GM23338 (cell line): ENCODE measurements around the gene ZXDC. TPM values are rescaled to one million over a fixed set of nuclear protein-coding genes. Genes with fewer than 3 reads are reported as not detected.

Experiments used
- ATAC-seq: fragments of 200-7000 bp; cut with Tn5 transposase; 3 replicates; pipeline ENCODE4 v1.9.1; 2020
- DNase-seq: peaks from one replicate; pipeline ENCODE4 v3.0.0-alpha.2; 2015; ENCODE audit warnings: low spot score
- H2AFZ ChIP-seq: fragments of 200-600 bp; sonication (generic); 2 replicates; pipeline ENCODE4 v1.8.0; 2016; ENCODE audit warnings: antibody characterized with exemption, mild to moderate bottlenecking, moderate library complexity
- H3F3A ChIP-seq: fragments of 200-600 bp; sonication (generic); replicated peaks from 2 replicates; pipeline ENCODE4 v1.8.0; 2017; ENCODE audit warnings: antibody characterized with exemption, mixed run types, low read depth
- H3K27ac ChIP-seq: fragments of 200-600 bp; sonication (generic); 2 replicates; pipeline ENCODE4 v1.6.1; 2016; ENCODE audit warnings: low read depth
- H3K27me3 ChIP-seq: fragments of 200-600 bp; sonication (generic); 2 replicates; pipeline ENCODE4 v1.8.0; 2016; ENCODE audit warnings: mild to moderate bottlenecking, mixed run types, moderate library complexity; ENCODE audit not compliant: insufficient read depth
- H3K36me3 ChIP-seq: fragments of 200-600 bp; sonication (generic); 2 replicates; pipeline ENCODE4 v1.8.0; 2016; ENCODE audit warnings: mild to moderate bottlenecking; ENCODE audit not compliant: insufficient read depth
- H3K4me1 ChIP-seq: fragments of 200-600 bp; sonication (generic); 2 replicates; pipeline ENCODE4 v1.8.0; 2016; ENCODE audit warnings: mild to moderate bottlenecking, moderate library complexity; ENCODE audit not compliant: insufficient read depth
- H3K4me2 ChIP-seq: fragments of 200-600 bp; sonication (generic); 2 replicates; pipeline ENCODE4 v1.7.1; 2017; ENCODE audit warnings: mixed run types
- H3K4me3 ChIP-seq: fragments of 200-600 bp; sonication (generic); 2 replicates; pipeline ENCODE4 v1.6.1; 2016; ENCODE audit warnings: mixed run types
- H3K79me2 ChIP-seq: fragments of 200-600 bp; sonication (generic); replicated peaks from 2 replicates; pipeline ENCODE4 v1.8.0; 2017; ENCODE audit warnings: mild to moderate bottlenecking; ENCODE audit not compliant: insufficient read depth
- H3K9me2 ChIP-seq: fragments of 200-600 bp; sonication (generic); 2 replicates; pipeline ENCODE4 v1.8.0; 2017; ENCODE audit not compliant: insufficient read depth
- H4K20me1 ChIP-seq: fragments of 200-600 bp; sonication (generic); replicated peaks from 2 replicates; pipeline ENCODE4 v1.8.0; 2017; ENCODE audit warnings: mild to moderate bottlenecking; ENCODE audit not compliant: insufficient read depth
- H3K27ac Mint-ChIP-seq: 2 replicates; pipeline ENCODE4 v1.8.0; 2020; ENCODE audit warnings: inconsistent platforms, mild to moderate bottlenecking, moderate library complexity, mixed read lengths
- H3K27me3 Mint-ChIP-seq: 3 replicates; pipeline ENCODE4 v1.8.0; 2022; ENCODE audit warnings: low read depth, mild to moderate bottlenecking, moderate library complexity, mixed read lengths, inconsistent platforms; ENCODE audit not compliant: insufficient read depth, poor library complexity
- H3K36me3 Mint-ChIP-seq: 3 replicates; pipeline ENCODE4 v1.8.0; 2021; ENCODE audit warnings: low read depth, mild to moderate bottlenecking, inconsistent platforms, moderate library complexity, mixed read lengths
- H3K4me1 Mint-ChIP-seq: 3 replicates; pipeline ENCODE4 v1.8.0; 2020; ENCODE audit warnings: mild to moderate bottlenecking, inconsistent platforms, mixed read lengths
- H3K4me3 Mint-ChIP-seq: 3 replicates; pipeline ENCODE4 v1.8.0; 2021; ENCODE audit warnings: moderate library complexity, mild to moderate bottlenecking, inconsistent platforms, mixed read lengths
- H3K9me3 Mint-ChIP-seq: 3 replicates; pipeline ENCODE4 v1.8.0; 2020; ENCODE audit warnings: moderate library complexity, mild to moderate bottlenecking, inconsistent platforms, mixed read lengths
- CREB1 ChIP-seq: fragments of 250-450 bp; sonication (Bioruptor Pico); IDR thresholded peaks from 2 replicates; pipeline ENCODE4 v1.5.0; 2020; ENCODE audit warnings: low read depth, mild to moderate bottlenecking, moderate library complexity
- ETS1 ChIP-seq: IDR thresholded peaks from 2 replicates; pipeline ENCODE4 v1.6.1; 2016; ENCODE audit warnings: antibody characterized with exemption
- EZH2 ChIP-seq: fragments of 200-600 bp; sonication (generic); IDR thresholded peaks from one replicate; pipeline ENCODE4 v1.8.0; 2017; ENCODE audit warnings: antibody characterized with exemption, mild to moderate bottlenecking, low read depth; ENCODE audit not compliant: unreplicated experiment
- EZH2phosphoT487 ChIP-seq: fragments of 200-600 bp; sonication (generic); IDR thresholded peaks from one replicate; pipeline ENCODE4 v1.8.1; 2018; ENCODE audit warnings: antibody characterized with exemption; ENCODE audit not compliant: unreplicated experiment
- JUNB ChIP-seq: IDR thresholded peaks from one replicate; pipeline ENCODE4 v1.6.1; 2016; ENCODE audit warnings: antibody characterized with exemption; ENCODE audit not compliant: unreplicated experiment
- NANOG ChIP-seq: IDR thresholded peaks from 2 replicates; pipeline ENCODE4 v1.6.1; 2016; ENCODE audit warnings: antibody characterized with exemption, borderline replicate concordance
- POLR2AphosphoS5 ChIP-seq: IDR thresholded peaks from 2 replicates; pipeline ENCODE4 v1.6.1; 2016; ENCODE audit warnings: antibody characterized with exemption, low read depth
- STAT1 ChIP-seq: IDR thresholded peaks from one replicate; pipeline ENCODE4 v1.6.1; 2016; ENCODE audit warnings: antibody characterized with exemption; ENCODE audit not compliant: unreplicated experiment
- ZNF114 ChIP-seq: fragments of 250-450 bp; sonication (Bioruptor Pico); IDR thresholded peaks from 2 replicates; pipeline ENCODE4 v1.5.0; 2020; ENCODE audit warnings: mild to moderate bottlenecking, moderate library complexity
- ZNF331 ChIP-seq: fragments of 250-450 bp; sonication (Bioruptor Pico); IDR thresholded peaks from 2 replicates; pipeline ENCODE4 v1.5.0; 2020; ENCODE audit warnings: low read depth, mild to moderate bottlenecking, moderate library complexity
- ZNF462 ChIP-seq: fragments of 250-450 bp; sonication (Bioruptor Pico); IDR thresholded peaks from 2 replicates; pipeline ENCODE4 v1.5.0; 2020; ENCODE audit warnings: mild to moderate bottlenecking, moderate library complexity
- polyA plus RNA-seq: library from polyadenylated mRNA; unstranded; fragments of >200 nt; fragmentation: Nextera tagmentation; extraction: Ambion mirVana; gene quantifications from 2 replicates; pipeline ENCODE4 v1.2.1, GENCODE V29; 2016
- total RNA-seq: library from RNA; depleted of rRNA; stranded (reverse); fragments of >200 nt; shearing (Covaris generic); gene quantifications from 2 replicates; pipeline ENCODE4 v1.2.3, GENCODE V29; 2014
- TF ChIP-seq, protein P1 (sequence below), 2 experiments: fragments of 200-600 bp in 1 of 2; sonication (generic) in 1 of 2; conservative IDR thresholded peaks; 2 replicates each; pipeline versions ENCODE4 v1.5.1 to v1.6.1; 2016 to 2017; ENCODE audit warnings: antibody characterized with exemption in 2 of 2, low read depth in 2 of 2, mild to moderate bottlenecking in 2 of 2, moderate library complexity in 1 of 2
- TF ChIP-seq, protein P2 (sequence below): IDR thresholded peaks from one replicate; pipeline ENCODE4 v1.6.1; 2018; ENCODE audit warnings: antibody characterized with exemption; ENCODE audit not compliant: unreplicated experiment

Gene ZXDC
- total and polyA plus RNA-seq, 2 experiments from 2014 or later = 5.7 to 45.1 TPM

GRCh38 chr3:126507886-126508285 lies 32.2 kb upstream of the ZXDC start:
- ATAC-seq = no peak
- no peaks in the 10 kb centered on the region for H3K36me3 Mint-ChIP-seq
- TF ChIP-seq, protein P1, sequence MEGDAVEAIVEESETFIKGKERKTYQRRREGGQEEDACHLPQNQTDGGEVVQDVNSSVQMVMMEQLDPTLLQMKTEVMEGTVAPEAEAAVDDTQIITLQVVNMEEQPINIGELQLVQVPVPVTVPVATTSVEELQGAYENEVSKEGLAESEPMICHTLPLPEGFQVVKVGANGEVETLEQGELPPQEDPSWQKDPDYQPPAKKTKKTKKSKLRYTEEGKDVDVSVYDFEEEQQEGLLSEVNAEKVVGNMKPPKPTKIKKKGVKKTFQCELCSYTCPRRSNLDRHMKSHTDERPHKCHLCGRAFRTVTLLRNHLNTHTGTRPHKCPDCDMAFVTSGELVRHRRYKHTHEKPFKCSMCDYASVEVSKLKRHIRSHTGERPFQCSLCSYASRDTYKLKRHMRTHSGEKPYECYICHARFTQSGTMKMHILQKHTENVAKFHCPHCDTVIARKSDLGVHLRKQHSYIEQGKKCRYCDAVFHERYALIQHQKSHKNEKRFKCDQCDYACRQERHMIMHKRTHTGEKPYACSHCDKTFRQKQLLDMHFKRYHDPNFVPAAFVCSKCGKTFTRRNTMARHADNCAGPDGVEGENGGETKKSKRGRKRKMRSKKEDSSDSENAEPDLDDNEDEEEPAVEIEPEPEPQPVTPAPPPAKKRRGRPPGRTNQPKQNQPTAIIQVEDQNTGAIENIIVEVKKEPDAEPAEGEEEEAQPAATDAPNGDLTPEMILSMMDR (conservative IDR thresholded peaks at IDR 0.05; ENCODE audit: low read depth in 2 of 2) = no peak
- TF ChIP-seq CREB1 (no peak), ETS1 (no peak), JUNB (no peak), POLR2AphosphoS5 (no peak), ZNF114 (CRISPR knock-in tag) (no peak), EZH2phosphoT487 (no peak), ZNF331 (CRISPR knock-in tag) (no peak), NANOG (no peak), EZH2 (no peak), ZNF462 (no peak), STAT1 (no peak)
- TF ChIP-seq, protein P2, sequence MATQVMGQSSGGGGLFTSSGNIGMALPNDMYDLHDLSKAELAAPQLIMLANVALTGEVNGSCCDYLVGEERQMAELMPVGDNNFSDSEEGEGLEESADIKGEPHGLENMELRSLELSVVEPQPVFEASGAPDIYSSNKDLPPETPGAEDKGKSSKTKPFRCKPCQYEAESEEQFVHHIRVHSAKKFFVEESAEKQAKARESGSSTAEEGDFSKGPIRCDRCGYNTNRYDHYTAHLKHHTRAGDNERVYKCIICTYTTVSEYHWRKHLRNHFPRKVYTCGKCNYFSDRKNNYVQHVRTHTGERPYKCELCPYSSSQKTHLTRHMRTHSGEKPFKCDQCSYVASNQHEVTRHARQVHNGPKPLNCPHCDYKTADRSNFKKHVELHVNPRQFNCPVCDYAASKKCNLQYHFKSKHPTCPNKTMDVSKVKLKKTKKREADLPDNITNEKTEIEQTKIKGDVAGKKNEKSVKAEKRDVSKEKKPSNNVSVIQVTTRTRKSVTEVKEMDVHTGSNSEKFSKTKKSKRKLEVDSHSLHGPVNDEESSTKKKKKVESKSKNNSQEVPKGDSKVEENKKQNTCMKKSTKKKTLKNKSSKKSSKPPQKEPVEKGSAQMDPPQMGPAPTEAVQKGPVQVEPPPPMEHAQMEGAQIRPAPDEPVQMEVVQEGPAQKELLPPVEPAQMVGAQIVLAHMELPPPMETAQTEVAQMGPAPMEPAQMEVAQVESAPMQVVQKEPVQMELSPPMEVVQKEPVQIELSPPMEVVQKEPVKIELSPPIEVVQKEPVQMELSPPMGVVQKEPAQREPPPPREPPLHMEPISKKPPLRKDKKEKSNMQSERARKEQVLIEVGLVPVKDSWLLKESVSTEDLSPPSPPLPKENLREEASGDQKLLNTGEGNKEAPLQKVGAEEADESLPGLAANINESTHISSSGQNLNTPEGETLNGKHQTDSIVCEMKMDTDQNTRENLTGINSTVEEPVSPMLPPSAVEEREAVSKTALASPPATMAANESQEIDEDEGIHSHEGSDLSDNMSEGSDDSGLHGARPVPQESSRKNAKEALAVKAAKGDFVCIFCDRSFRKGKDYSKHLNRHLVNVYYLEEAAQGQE = no peak

More at GRCh38 chr3:126507886-126508285, 32.2 kb upstream of the ZXDC start:
- no peaks in the 10 kb centered on the region for H3K79me2 ChIP-seq
- Mint-ChIP-seq H3K27me3 (peaks cover 2% of the 10 kb centered on the region), H3K9me3 (no peaks in the 10 kb centered on the region), H3K4me3 (no peak overlapping the region), H3K4me1 (peaks cover 5% of the 10 kb centered on the region; the same call in 2 of the 3 replicates), H3K27ac (no peak overlapping the region)
- H3K4me1 ChIP-seq = no peaks in the 10 kb centered on the region
- no peak overlapping the region for H3K4me2 ChIP-seq
- no peak for DNase-seq
- no peak overlapping the region for H3K4me3 ChIP-seq
- H3F3A ChIP-seq = peaks cover under 1% of the 10 kb centered on the region; the same call in 1 of the 2 replicates
- no peaks in the 10 kb centered on the region for H3K27me3 ChIP-seq
- no peak overlapping the region for H2AFZ ChIP-seq
- H3K9me2 ChIP-seq = 0 out of 2 replicates have a peak, but pooled peaks cover 4% of the 10 kb centered on the region
- no peak overlapping the region for H3K27ac ChIP-seq
- no peaks in the 10 kb centered on the region for H4K20me1 ChIP-seq
- H3K36me3 ChIP-seq = no peaks in the 10 kb centered on the region
